Lower lobe of right lung (tissue), 2 donors: ENCODE results near the gene MRPL40. TPM values are rescaled to one million over a fixed set of nuclear protein-coding genes. Genes with fewer than 3 reads are reported as not detected.

Source experiments
- ATAC-seq, 2 donors: fragments of 200-7000 bp; cut with Tn5 transposase; one replicate each; pipeline ENCODE4 v1.9.1; 2020 to 2022; ENCODE audit warnings: mild to moderate bottlenecking in 2 of 2, moderate library complexity in 2 of 2
- DNase-seq: peaks from one replicate; pipeline ENCODE4 v3.0.0-alpha.2; 2020
- H3K27ac ChIP-seq: fragments of 200-600 bp; one replicate; pipeline ENCODE4 v1.8.0; 2022
- H3K27me3 ChIP-seq: fragments of 200-600 bp; one replicate; pipeline ENCODE4 v1.8.0; 2022; ENCODE audit warnings: low read depth
- H3K36me3 ChIP-seq: fragments of 200-600 bp; one replicate; pipeline ENCODE4 v1.8.0; 2022; ENCODE audit warnings: mild to moderate bottlenecking
- H3K4me1 ChIP-seq: fragments of 200-600 bp; one replicate; pipeline ENCODE4 v1.8.0; 2022
- H3K4me3 ChIP-seq: fragments of 200-600 bp; one replicate; pipeline ENCODE4 v1.8.0; 2022; ENCODE audit warnings: mild to moderate bottlenecking
- H3K9me3 ChIP-seq: fragments of 200-600 bp; one replicate; pipeline ENCODE4 v1.8.0; 2022
- intact Hi-C: fragments of 100-400 bp; cut with DNase I; formaldehyde crosslinking; loops from one replicate; pipeline ENCODE4 v1.11.0; 2022
- total RNA-seq: library from RNA; stranded (reverse); fragmentation: NEBNext Ultra II Directional; extraction: Animal tissue kit (Norgen Biotek cat#: 25700); gene quantifications from one replicate; pipeline ENCODE4 v1.2.1, GENCODE V29; 2021
- TF ChIP-seq, protein P1 (sequence below): fragments of 200-600 bp; IDR thresholded peaks from one replicate; pipeline ENCODE4 v1.8.0; 2022; ENCODE audit warnings: antibody characterized with exemption, mild to moderate bottlenecking
- donor health status: DM: no; HTN: yes; CAD: no; lungs with severe emphysema.

The MRPL40 gene
- total RNA-seq, 1 donor from 2014 or later: 23.2 TPM

DNA sequence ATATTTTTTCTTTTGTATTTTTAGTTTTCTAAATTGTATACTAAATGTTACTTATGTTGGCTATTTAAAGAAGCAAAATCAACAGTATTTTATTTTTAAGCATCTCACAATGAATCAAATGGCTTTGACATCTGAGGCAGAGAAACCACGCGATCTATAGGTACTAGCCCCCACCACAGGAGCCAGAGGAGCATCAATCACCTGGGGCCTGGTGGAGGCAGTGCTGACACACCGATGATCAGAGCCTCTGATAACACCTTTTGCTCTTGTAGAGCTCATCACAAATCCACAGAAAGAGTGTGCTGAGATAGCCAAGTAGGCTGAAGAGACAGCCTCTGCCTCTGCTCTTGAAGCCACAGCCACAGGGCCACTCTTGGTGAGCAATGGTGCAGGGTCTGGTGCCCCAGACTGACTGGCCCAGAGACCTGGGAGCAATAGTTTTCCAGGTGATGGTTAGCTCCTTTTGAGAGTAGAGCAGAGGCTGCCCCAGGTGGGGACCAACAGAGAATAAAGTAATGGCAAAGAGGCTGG lies 26.0 kb upstream of the MRPL40 start:
- intact Hi-C loops: no loop called here
- Histone ChIP-seq H3K27me3 (no peaks in the 10 kb centered on the region), H3K27ac (no peak overlapping the region), H3K9me3 (no peaks in the 10 kb centered on the region), H3K36me3 (peaks cover 63% of the 10 kb centered on the region), H3K4me1 (no peaks in the 10 kb centered on the region), H3K4me3 (no peak overlapping the region)
- ATAC-seq (no peak), DNase-seq (no peak)
- TF ChIP-seq, protein P1, sequence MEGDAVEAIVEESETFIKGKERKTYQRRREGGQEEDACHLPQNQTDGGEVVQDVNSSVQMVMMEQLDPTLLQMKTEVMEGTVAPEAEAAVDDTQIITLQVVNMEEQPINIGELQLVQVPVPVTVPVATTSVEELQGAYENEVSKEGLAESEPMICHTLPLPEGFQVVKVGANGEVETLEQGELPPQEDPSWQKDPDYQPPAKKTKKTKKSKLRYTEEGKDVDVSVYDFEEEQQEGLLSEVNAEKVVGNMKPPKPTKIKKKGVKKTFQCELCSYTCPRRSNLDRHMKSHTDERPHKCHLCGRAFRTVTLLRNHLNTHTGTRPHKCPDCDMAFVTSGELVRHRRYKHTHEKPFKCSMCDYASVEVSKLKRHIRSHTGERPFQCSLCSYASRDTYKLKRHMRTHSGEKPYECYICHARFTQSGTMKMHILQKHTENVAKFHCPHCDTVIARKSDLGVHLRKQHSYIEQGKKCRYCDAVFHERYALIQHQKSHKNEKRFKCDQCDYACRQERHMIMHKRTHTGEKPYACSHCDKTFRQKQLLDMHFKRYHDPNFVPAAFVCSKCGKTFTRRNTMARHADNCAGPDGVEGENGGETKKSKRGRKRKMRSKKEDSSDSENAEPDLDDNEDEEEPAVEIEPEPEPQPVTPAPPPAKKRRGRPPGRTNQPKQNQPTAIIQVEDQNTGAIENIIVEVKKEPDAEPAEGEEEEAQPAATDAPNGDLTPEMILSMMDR: no peak

DNA sequence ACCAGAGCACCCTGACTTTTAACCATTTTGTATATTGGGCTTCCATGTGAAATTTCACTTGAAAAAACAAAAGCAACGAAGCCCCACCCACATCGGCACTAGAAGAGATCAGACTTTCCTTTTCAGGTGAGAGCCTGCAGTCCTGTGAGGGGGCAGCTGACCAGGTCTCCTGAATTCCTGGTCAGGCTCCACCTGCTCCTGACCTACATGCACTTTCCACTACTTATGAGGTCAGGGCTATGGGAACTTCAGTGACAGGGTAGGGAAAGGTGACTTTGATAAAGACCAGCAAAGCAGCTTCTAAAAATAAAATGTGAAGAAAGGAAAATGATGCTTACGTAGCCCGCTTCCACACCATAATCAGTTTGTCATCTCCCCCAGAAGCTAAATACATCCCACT lies 25.5 kb upstream of the MRPL40 start:
- intact Hi-C loops: no loop called here
- H3K9me3 ChIP-seq: no peaks in the 10 kb centered on the region
- DNase-seq (no peak), ATAC-seq (no peak)
- TF ChIP-seq, protein P1: no peak
- peaks cover 61% of the 10 kb centered on the region for H3K36me3 ChIP-seq
- no peak overlapping the region for H3K4me3 ChIP-seq
- no peaks in the 10 kb centered on the region for H3K27me3 ChIP-seq
- no peaks in the 10 kb centered on the region for H3K4me1 ChIP-seq
- H3K27ac ChIP-seq: no peak overlapping the region

DNA sequence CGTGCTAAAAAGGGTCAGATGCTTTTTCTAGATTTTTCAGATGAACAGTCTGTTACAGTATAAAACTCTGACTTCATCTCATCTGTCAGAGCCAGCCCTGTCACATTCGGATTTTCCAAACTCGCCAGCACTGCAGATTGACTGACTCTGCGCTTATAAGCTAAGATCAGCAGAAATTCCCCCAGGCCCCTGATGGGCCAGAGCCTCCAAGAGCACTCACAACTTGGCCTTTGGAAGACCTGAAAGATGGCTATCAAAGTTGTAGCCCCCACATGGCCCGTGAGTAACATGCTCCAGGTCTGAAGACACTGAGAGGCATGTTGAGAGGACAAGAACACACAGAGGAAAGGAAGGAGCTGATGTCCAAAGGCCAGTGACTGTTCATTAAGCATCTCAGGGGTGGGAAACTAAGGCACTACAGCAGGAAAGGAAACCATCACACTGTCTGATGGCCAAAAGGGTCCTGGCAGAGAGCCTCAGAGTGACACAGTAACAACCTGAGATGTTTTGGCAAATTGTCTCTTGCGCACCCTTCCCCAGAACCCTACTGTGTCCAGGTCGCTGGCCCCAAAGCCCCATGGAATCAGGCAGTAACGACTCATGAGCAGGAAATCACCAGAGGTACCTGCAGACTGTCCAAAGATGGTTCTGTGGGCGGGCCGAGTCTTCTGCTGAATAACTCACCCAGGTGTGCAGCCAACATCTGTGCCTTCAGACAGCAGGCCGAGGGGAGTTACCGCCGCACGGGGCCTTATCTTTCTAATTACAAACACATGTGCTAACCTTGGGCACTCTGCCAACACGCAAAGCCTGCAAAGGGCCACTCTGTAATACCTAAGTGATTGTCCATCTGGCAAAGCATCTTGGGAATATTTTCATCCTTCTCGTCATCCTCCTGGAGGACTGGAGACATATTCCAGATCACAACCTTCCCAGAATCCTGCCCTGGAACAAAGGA lies 24.4 kb upstream of the MRPL40 start:
- H3K9me3 ChIP-seq: no peaks in the 10 kb centered on the region
- no peaks in the 10 kb centered on the region for H3K27me3 ChIP-seq
- no peak overlapping the region for H3K4me3 ChIP-seq
- ATAC-seq (no peak), DNase-seq (no peak)
- intact Hi-C loops: no loop called here
- no peak overlapping the region for H3K27ac ChIP-seq
- no peaks in the 10 kb centered on the region for H3K4me1 ChIP-seq
- H3K36me3 ChIP-seq: peaks cover 61% of the 10 kb centered on the region
- TF ChIP-seq, protein P1: no peak

DNA sequence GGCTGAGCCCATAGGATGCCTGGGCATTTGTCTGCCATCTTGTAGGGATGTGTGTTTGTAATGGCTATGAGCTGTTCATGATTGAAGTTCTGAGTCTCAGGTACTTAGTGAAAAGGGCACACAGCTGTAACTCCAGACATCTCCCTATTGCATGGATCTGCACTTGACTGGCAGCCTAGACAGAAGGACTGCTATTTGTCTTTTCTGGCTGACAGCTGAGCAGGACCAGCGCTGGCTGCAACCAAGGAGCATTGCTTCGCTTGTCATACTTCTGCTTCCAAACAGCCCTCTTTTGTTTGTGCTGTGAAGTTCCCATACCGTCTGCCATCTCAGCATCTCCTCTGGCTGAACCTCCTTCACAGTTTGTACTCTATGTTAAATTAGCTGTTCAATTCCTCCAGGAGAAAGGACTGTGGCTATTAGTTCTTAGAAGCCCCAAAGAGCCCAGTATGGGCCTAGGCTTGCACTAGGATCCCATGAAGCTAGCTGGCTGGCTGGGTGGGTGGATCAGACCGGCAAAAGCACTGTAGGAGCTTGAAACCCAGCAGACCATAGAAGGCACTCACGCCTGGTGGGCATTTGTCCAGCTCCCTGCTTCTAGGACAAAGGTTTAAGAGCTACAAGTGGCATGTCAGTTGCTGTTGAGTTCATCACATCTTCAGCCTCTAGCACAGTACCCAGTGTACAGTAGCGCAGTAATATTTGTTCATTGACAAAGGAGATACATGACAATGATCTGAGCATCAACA lies 21.2 kb upstream of the MRPL40 start:
- H3K9me3 ChIP-seq: no peaks in the 10 kb centered on the region
- no peaks in the 10 kb centered on the region for H3K27me3 ChIP-seq
- TF ChIP-seq, protein P1: no peak
- no peak overlapping the region for H3K27ac ChIP-seq
- intact Hi-C loops: no loop called here
- H3K4me1 ChIP-seq: no peaks in the 10 kb centered on the region
- no peak overlapping the region for H3K4me3 ChIP-seq
- peaks cover 48% of the 10 kb centered on the region for H3K36me3 ChIP-seq
- DNase-seq: no peak
- no peak for ATAC-seq

DNA sequence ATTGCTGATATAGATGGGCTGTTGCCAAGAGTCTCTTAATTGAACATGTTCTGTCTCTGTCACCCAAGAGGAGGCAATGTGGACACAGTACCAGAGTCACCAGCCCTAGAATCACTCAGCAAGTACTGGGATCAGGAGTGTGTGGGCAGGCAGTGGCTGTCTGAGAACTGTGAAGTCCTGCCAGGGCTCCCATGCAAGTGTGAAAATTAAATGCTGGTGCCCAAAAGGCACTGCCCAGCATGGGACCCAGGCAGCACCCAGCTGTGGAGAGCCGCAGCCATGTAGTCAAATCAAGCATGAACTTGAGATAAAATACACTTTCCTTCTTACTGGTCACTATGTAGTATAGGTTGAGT lies 20.7 kb upstream of the MRPL40 start:
- peaks cover 42% of the 10 kb centered on the region for H3K36me3 ChIP-seq
- TF ChIP-seq, protein P1: no peak
- DNase-seq (no peak), ATAC-seq (no peak)
- H3K27ac ChIP-seq: no peak overlapping the region
- H3K4me1 ChIP-seq: no peaks in the 10 kb centered on the region
- no peaks in the 10 kb centered on the region for H3K27me3 ChIP-seq
- intact Hi-C loops: no loop called here
- no peaks in the 10 kb centered on the region for H3K9me3 ChIP-seq
- H3K4me3 ChIP-seq: no peak overlapping the region
